HL-60 (cell line): Measurements from ENCODE around the gene CBX1.

Experiments used
- DNase-seq, 2 experiments: peaks; one replicate each; pipeline ENCODE4 v3.0.0-alpha.2; 2010 to 2020; ENCODE audit warnings: low read depth in 1 of 2, low spot score in 1 of 2
- H3K27ac ChIP-seq: fragments of 250-450 bp; sonication (Bioruptor Pico); replicated peaks from 2 replicates; pipeline ENCODE4 v1.5.1; 2020; ENCODE audit warnings: mild to moderate bottlenecking, moderate library complexity
- H3K27me3 ChIP-seq: fragments of 250-450 bp; sonication (Bioruptor Pico); 2 replicates; pipeline ENCODE4 v1.5.1; 2021; ENCODE audit warnings: mild to moderate bottlenecking, moderate library complexity; ENCODE audit not compliant: insufficient read depth, poor library complexity, severe bottlenecking
- H3K4me3 ChIP-seq: replicated peaks from 2 replicates; pipeline ENCODE4 v1.5.1; 2011; ENCODE audit warnings: mild to moderate bottlenecking, control low read depth, low read length; ENCODE audit not compliant: insufficient read depth
- GABPA ChIP-seq: IDR thresholded peaks from 2 replicates; pipeline ENCODE4 v1.6.1; 2012; ENCODE audit warnings: low read depth
- POLR2AphosphoS5 ChIP-seq: IDR thresholded peaks from 2 replicates; pipeline ENCODE4 v1.6.1; 2012; ENCODE audit warnings: low read depth
- REST ChIP-seq: IDR thresholded peaks from 2 replicates; pipeline ENCODE4 v1.6.1; 2012; ENCODE audit warnings: low read depth; ENCODE audit not compliant: insufficient replicate concordance
- SPI1 ChIP-seq: IDR thresholded peaks from 2 replicates; pipeline ENCODE4 v1.6.1; 2012; ENCODE audit warnings: low read depth, mild to moderate bottlenecking, borderline replicate concordance
- TF ChIP-seq, protein P1 (sequence below): IDR thresholded peaks from one replicate; pipeline ENCODE4 v1.5.1; 2011; ENCODE audit warnings: low read length, control low read depth, inconsistent platforms; ENCODE audit not compliant: insufficient read depth

The CBX1 gene

DNA sequence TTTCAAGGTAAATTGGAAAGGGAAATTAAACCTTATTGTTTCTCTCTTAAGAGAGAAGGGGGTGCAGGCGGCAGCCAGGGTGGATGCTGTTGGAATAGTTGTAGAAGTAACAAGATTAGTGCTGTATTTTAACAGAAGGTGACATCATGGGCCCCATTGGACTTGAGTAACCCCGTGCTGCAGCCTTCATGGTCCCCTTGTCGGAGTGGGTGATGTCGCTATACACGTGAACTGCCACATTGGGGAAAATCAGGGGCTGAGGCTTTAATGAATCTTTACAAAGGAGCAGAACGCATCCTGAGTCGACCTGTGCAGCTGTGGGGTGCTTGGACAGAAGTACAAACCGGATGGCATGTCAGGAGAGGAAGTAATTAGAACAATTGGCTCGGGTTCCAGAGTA lies 9.5 kb upstream of the CBX1 start:
- DNase-seq, result no peak
- Histone ChIP-seq H3K4me3 (0 out of 2 replicates have a peak overlapping the region, but pooled peaks have one; percentile 8), H3K27me3 (no peaks in the 10 kb centered on the region), H3K27ac (peak overlapping the region; percentile 78)
- TF ChIP-seq SPI1, result no peak
- no peak for TF ChIP-seq POLR2AphosphoS5
- TF ChIP-seq REST, result no peak
- no peak for TF ChIP-seq GABPA
- TF ChIP-seq, protein P1, sequence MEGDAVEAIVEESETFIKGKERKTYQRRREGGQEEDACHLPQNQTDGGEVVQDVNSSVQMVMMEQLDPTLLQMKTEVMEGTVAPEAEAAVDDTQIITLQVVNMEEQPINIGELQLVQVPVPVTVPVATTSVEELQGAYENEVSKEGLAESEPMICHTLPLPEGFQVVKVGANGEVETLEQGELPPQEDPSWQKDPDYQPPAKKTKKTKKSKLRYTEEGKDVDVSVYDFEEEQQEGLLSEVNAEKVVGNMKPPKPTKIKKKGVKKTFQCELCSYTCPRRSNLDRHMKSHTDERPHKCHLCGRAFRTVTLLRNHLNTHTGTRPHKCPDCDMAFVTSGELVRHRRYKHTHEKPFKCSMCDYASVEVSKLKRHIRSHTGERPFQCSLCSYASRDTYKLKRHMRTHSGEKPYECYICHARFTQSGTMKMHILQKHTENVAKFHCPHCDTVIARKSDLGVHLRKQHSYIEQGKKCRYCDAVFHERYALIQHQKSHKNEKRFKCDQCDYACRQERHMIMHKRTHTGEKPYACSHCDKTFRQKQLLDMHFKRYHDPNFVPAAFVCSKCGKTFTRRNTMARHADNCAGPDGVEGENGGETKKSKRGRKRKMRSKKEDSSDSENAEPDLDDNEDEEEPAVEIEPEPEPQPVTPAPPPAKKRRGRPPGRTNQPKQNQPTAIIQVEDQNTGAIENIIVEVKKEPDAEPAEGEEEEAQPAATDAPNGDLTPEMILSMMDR, result no peak

DNA sequence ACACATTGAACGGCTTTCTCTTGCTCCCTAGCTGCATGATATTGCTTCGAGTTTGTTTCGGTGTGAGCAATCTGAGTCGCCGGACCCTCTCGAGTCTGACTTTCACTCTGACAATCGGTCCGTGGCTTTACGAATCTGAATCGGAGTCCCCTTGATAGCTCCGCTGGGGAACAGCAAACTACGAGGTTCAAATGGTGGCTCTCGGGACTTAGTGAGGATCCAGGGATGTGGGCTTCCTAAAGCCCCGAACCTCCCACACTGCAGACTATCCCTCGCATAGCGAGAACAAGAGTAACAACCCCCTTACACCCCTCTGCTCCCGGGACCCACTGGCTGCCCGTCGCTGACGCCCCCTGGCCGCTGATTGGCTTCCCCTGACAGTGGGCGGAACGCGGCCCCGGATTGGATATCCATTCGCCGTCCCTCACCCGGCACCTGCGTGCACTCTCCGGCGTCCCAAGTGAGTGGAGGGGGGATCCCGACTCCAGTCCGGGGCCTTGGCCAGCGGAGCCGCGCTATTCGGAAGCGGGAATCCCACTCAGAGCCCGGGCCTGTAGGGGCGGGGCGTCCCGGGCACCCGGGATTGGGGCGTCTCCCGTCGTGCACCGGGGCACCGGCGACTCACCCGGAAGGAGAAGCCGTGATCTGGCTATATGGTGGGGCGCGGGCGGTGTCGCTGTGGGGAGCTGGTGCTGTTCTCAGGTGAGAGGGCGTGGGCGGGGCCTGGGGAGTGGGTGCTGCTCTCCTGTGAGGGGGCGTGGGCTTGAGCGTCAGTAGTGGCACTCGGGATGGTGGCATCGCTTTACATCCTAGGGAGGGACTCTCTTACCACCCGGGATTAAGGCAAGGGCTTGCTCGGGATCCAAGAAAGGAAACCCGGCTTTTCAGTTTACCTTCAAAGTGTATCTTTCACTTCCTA lies 6.1 kb upstream of the CBX1 start, which contains the start of gene SNX11:
Gene SNX11 (plus strand): TSS at position 630 of the 919 bp plus-strand sequence. CDS start 4,278 bp downstream, outside the sequence.
- DNase-seq, result peak; percentile 81 to 90

More for the DNA sequence above, 6.1 kb upstream of the CBX1 start, which contains the start of gene SNX11:
- H3K27me3 ChIP-seq, result no peaks in the 10 kb centered on the region
- H3K4me3 ChIP-seq, result peak within 1 kb of the TSS; percentile 70
- TF ChIP-seq SPI1, result no peak; the same call in 1 of the 2 replicates
- TF ChIP-seq POLR2AphosphoS5, result no peak
- no peak for TF ChIP-seq REST
- TF ChIP-seq, protein P1, result no peak
- TF ChIP-seq GABPA, result peak; percentile 58; the same call in 1 of the 2 replicates
- H3K27ac ChIP-seq, result peak within 1 kb of the TSS; percentile 88
